OCI-LY1 (cell line): ENCODE data around the gene LOXL4.

Experiments
- EZH2 ChIP-seq: fragments of 200-600 bp; sonication (generic), shearing (Covaris generic); IDR thresholded peaks from 2 replicates; pipeline ENCODE4 v1.8.0; 2017; ENCODE audit warnings: borderline replicate concordance, mixed run types, mild to moderate bottlenecking, antibody characterized with exemption, low read length, moderate library complexity, mixed read lengths
- TF ChIP-seq, protein P1 (sequence below): fragments of 200-600 bp; sonication (generic), shearing (Covaris generic); IDR thresholded peaks from 2 replicates; pipeline ENCODE4 v1.5.1; 2017; ENCODE audit warnings: mild to moderate bottlenecking, antibody characterized with exemption, low read length, moderate library complexity, mixed read lengths

DNA sequence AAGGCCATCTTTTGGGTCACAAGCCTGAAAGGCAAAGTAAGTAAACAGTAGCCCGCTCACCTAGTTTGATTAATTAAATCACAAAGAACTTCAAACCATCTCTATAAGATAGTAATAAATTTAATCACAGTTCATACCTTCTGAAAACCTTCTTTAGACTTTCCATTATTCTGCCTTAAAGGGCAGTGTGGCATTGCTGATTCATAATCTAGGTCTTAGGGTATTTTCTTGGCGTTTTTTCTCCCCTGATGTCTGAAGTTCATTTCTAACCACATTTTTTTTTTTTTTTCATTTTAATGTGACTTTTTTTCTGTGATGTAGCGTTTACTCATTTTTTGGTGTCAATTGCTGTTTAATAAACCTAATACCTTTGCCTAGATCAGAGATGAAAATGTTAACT is 27.5 kb downstream of the LOXL4 start:
- TF ChIP-seq, protein P1, sequence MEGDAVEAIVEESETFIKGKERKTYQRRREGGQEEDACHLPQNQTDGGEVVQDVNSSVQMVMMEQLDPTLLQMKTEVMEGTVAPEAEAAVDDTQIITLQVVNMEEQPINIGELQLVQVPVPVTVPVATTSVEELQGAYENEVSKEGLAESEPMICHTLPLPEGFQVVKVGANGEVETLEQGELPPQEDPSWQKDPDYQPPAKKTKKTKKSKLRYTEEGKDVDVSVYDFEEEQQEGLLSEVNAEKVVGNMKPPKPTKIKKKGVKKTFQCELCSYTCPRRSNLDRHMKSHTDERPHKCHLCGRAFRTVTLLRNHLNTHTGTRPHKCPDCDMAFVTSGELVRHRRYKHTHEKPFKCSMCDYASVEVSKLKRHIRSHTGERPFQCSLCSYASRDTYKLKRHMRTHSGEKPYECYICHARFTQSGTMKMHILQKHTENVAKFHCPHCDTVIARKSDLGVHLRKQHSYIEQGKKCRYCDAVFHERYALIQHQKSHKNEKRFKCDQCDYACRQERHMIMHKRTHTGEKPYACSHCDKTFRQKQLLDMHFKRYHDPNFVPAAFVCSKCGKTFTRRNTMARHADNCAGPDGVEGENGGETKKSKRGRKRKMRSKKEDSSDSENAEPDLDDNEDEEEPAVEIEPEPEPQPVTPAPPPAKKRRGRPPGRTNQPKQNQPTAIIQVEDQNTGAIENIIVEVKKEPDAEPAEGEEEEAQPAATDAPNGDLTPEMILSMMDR = no peak
- no peak for TF ChIP-seq EZH2
